Skeletal muscle cell (primary cell): Measurements from ENCODE around the gene TMEM132A.
"Not testable (repeated sequence)": the region's sequence is repeated elsewhere in the genome, so short reads cannot be mapped to it uniquely, and the experiment has no call there.

Source experiments
- DNase-seq: peaks from one replicate; pipeline ENCODE4 v3.0.0-alpha.2; 2010; ENCODE audit warnings: low read depth
- H3K4me3 ChIP-seq: 2 replicates; pipeline ENCODE4 v1.5.1; 2011; ENCODE audit warnings: low read depth, mild to moderate bottlenecking, control low read depth, low read length, moderate library complexity

Gene TMEM132A

GRCh38 chr11:60905047-60905446 is 19.2 kb upstream of the TMEM132A start:
- DNase-seq: no peak
- H3K4me3 ChIP-seq: peak overlapping the region; percentile 92

- peak overlapping the region; percentile 92 for H3K4me3 ChIP-seq
- peak; percentile 14 for DNase-seq
These were observed 18.6 kb upstream of the TMEM132A start for GRCh38 chr11:60905551-60906113.

- DNase-seq: peak; percentile 73
- peak within 1 kb of the TSS; percentile 92 for H3K4me3 ChIP-seq
These were observed 17.9 kb upstream of the TMEM132A start, which contains the start of gene PRPF19 for GRCh38 chr11:60906132-60906972. TSS of gene PRPF19 (minus strand) at chr11:60906585. CDS start at chr11:60906382, 203 bp downstream.

- no peak for DNase-seq
- H3K4me3 ChIP-seq: no peak overlapping the region
These were observed 15.5 kb upstream of the TMEM132A start for GRCh38 chr11:60908803-60909202.

GRCh38 chr11:60909680-60910280 is 14.5 kb upstream of the TMEM132A start:
- not testable (repeated sequence) for H3K4me3 ChIP-seq, DNase-seq

GRCh38 chr11:60910281-60910687 is 14.0 kb upstream of the TMEM132A start:
- no peak for DNase-seq
- no peak overlapping the region for H3K4me3 ChIP-seq

GRCh38 chr11:60910711-60911380 is 13.4 kb upstream of the TMEM132A start:
- no peak for DNase-seq
- no peak overlapping the region for H3K4me3 ChIP-seq

GRCh38 chr11:60912223-60912850 is 11.9 kb upstream of the TMEM132A start:
- no peak for DNase-seq
- no peak overlapping the region for H3K4me3 ChIP-seq

- no peak overlapping the region for H3K4me3 ChIP-seq
- DNase-seq: no peak
These were observed 11.3 kb upstream of the TMEM132A start for GRCh38 chr11:60912851-60913528.

- DNase-seq: peak; percentile 64
- peak within 1 kb of the TSS; percentile 92 for H3K4me3 ChIP-seq
These were observed 10.2 kb upstream of the TMEM132A start, which contains the start of gene TMEM109 for GRCh38 chr11:60913793-60914632. TSS of gene TMEM109 (plus strand) at chr11:60914158. CDS start at chr11:60919694, 5,536 bp downstream.

GRCh38 chr11:60914633-60915247 is 9.5 kb upstream of the TMEM132A start:
- peak; percentile 11 for DNase-seq

GRCh38 chr11:60915248-60915914 is 8.9 kb upstream of the TMEM132A start:
- H3K4me3 ChIP-seq: peak overlapping the region; percentile 92
- peak; percentile 6 for DNase-seq

More at GRCh38 chr11:60914633-60915247, 9.5 kb upstream of the TMEM132A start:
- H3K4me3 ChIP-seq: peak overlapping the region; percentile 92

GRCh38 chr11:60916669-60917206 is 7.5 kb upstream of the TMEM132A start:
- DNase-seq: no peak
- H3K4me3 ChIP-seq: no peak overlapping the region

- no peak for DNase-seq
- no peak overlapping the region for H3K4me3 ChIP-seq
These were observed 7.0 kb upstream of the TMEM132A start for GRCh38 chr11:60917267-60917666.

GRCh38 chr11:60918251-60918938 is 5.9 kb upstream of the TMEM132A start:
- H3K4me3 ChIP-seq: no peak overlapping the region
- DNase-seq: no peak

- DNase-seq: no peak
- no peak overlapping the region for H3K4me3 ChIP-seq
These were observed 5.4 kb upstream of the TMEM132A start for GRCh38 chr11:60918939-60919265.
